Endothelial cell of umbilical vein (primary cell): Measurements from ENCODE around the gene IL31RA.

Experiments used
- CTCF ChIP-seq, 2 donors: IDR thresholded peaks; 1 replicate in 1 of 2; 2 replicates in 1 of 2; pipeline ENCODE4 v1.5.1; 2011; ENCODE audit warnings: low read length in 2 of 2, mild to moderate bottlenecking in 2 of 2, moderate library complexity in 2 of 2, control low read depth in 1 of 2, inconsistent platforms in 1 of 2, low read depth in 1 of 2; ENCODE audit not compliant: insufficient read depth in 1 of 2; ENCODE audit errors: extremely low read depth in 1 of 2
- EZH2 ChIP-seq: IDR thresholded peaks from 2 replicates; pipeline ENCODE4 v1.6.1; 2012; ENCODE audit warnings: borderline replicate concordance, low read depth, mild to moderate bottlenecking, moderate library complexity, low read length, inconsistent platforms; ENCODE audit not compliant: severe bottlenecking
- GATA2 ChIP-seq: IDR thresholded peaks from 2 replicates; pipeline ENCODE4 v1.7.0; 2011; ENCODE audit warnings: low read depth, mild to moderate bottlenecking, moderate library complexity, mixed read lengths, low read length; ENCODE audit not compliant: insufficient read length, insufficient read depth
- JUN ChIP-seq: IDR thresholded peaks from 2 replicates; pipeline ENCODE4 v1.6.1; 2011; ENCODE audit warnings: borderline replicate concordance, low read depth; ENCODE audit not compliant: insufficient read length, insufficient read depth
- POLR2A ChIP-seq: IDR thresholded peaks from 2 replicates; pipeline ENCODE4 v1.6.1; 2012; ENCODE audit warnings: low read depth, mild to moderate bottlenecking, control low read depth, low read length
- POLR2AphosphoS5 ChIP-seq: IDR thresholded peaks from 2 replicates; pipeline ENCODE4 v1.6.1; 2012; ENCODE audit warnings: low read depth, mild to moderate bottlenecking, control low read depth, low read length, moderate library complexity; ENCODE audit not compliant: insufficient read depth
- TF ChIP-seq, protein P1 (sequence below): IDR thresholded peaks from 2 replicates; pipeline ENCODE4 v1.6.1; 2011; ENCODE audit not compliant: insufficient read depth, insufficient read length

DNA sequence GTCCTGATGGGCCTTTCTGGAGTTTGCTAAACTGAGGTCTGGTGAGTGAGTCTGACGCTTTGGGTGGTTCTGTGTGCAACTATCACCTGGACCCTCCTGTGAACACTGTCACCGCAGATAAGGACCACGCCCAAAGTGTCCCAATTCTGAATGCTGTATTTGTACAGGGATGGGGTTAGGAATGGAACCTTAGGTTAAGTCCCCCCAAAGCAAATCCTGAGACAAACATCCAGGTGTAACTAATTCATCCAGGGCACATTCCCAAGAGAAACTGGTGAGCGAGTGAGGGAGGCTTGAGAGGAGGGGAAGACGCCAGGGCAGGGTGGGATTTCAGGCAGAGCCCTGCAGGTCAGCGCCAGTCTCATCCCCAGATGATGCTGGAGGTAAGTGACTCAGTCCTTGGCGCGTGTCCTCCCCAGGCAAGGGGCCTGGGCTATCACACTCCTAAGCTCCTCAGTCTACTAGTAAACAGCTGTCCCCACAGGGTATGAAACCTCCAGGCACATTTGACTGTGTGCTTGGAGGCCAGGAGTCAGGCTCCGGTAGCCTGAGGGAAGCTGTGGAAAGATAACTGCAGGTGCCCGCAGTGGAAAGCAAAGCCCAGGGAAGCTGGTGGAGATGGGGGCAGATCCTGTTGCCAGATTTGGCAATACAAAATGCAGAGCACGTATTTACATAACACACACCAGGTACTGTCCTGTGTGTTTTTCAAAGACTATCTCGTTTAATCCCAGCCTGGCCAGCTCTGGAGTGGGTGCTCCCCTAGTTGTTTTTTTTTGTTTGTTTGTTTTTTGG is 76.9 kb downstream of the IL31RA start:
- TF ChIP-seq POLR2AphosphoS5 (no peak), GATA2 (no peak), JUN (no peak), POLR2A (no peak), CTCF (IDR thresholded peaks at IDR 0.05; ENCODE audit: extremely low read depth in 1 of 2, insufficient read depth in 1 of 2, low read depth in 1 of 2, low read length in 2 of 2) (no peak), EZH2 (no peak)
- TF ChIP-seq, protein P1, sequence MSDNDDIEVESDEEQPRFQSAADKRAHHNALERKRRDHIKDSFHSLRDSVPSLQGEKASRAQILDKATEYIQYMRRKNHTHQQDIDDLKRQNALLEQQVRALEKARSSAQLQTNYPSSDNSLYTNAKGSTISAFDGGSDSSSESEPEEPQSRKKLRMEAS, result no peak
